Measurements from ENCODE around the gene PTGES2. TPM values are rescaled to one million over a fixed set of nuclear protein-coding genes. Genes with fewer than 3 reads are reported as not detected.
A peak's percentile ranks its signal among the peaks of the same experiment; 100 is the strongest.

PTGES2 gene
- total and polyA plus RNA-seq, 11 donors = 116 to 179 (median 139) TPM

- no peaks in the 10 kb centered on the region for H3K9me3 ChIP-seq
- ATAC-seq (peak in 2 of 4 donors; percentile 6 to 10), DNase-seq (peak in 3 of 5 donors; percentile 27 to 37 (median 27))
- intact Hi-C loops (cut with DNase I) = no loop called here
- no peaks in the 10 kb centered on the region for H3K27me3 ChIP-seq
- no peak for TF ChIP-seq POLR2A (IDR thresholded peaks at IDR 0.05)
- TF ChIP-seq CTCF (IDR thresholded peaks at IDR 0.05) = no peak
- WGBS, 4 donors = 90 to 96% (median 96%) methylated on average over 17 to 23 of the region's 23 CpGs
- no peak overlapping the region for H3K4me3 ChIP-seq
- H3K27ac ChIP-seq = no peak overlapping the region
- peaks cover 0 to 24% (median 6%) of the 10 kb centered on the region in 12 donors for H3K4me1 ChIP-seq
- peaks cover 4 to 78% (median 66%) of the 10 kb centered on the region in 9 donors for H3K36me3 ChIP-seq
Measured at GRCh38 chr9:128106940-128107467, 20.5 kb downstream of the PTGES2 start.

GRCh38 chr9:128106181-128106939 lies 21.2 kb downstream of the PTGES2 start:
- no peaks in the 10 kb centered on the region for H3K27me3 ChIP-seq
- H3K36me3 ChIP-seq = peaks cover 4 to 84% (median 71%) of the 10 kb centered on the region in 9 donors
- no peak for TF ChIP-seq POLR2A (IDR thresholded peaks at IDR 0.05)
- H3K4me1 ChIP-seq = peaks cover 0 to 31% (median 13%) of the 10 kb centered on the region in 12 donors
- no peak overlapping the region for H3K4me3 ChIP-seq
- no peaks in the 10 kb centered on the region for H3K9me3 ChIP-seq
- no peak overlapping the region for H3K27ac ChIP-seq
- 92 to 94% (median 94%) methylated on average over 10 to 23 of the region's 23 CpGs for WGBS, 4 donors
- DNase-seq (peak in 4 of 5 donors; percentile 7 to 61 (median 21)), ATAC-seq (no peak)
- intact Hi-C loops (cut with DNase I) = no loop called here

GRCh38 chr9:128105538-128106175 lies 21.9 kb downstream of the PTGES2 start:
- H3K27ac ChIP-seq = no peak overlapping the region
- no peaks in the 10 kb centered on the region for H3K9me3 ChIP-seq
- ATAC-seq = no peak
- no peak for TF ChIP-seq CTCF (IDR thresholded peaks at IDR 0.05)
- no peak for TF ChIP-seq POLR2A (IDR thresholded peaks at IDR 0.05)
- no peak overlapping the region for H3K4me3 ChIP-seq
- DNase-seq = peak in 2 of 5 donors; percentile 8 to 44
- H3K4me1 ChIP-seq = peaks cover 2 to 38% (median 20%) of the 10 kb centered on the region in 12 donors
- intact Hi-C loops (cut with DNase I) = no loop called here
- no peaks in the 10 kb centered on the region for H3K27me3 ChIP-seq
- H3K36me3 ChIP-seq = peaks cover 4 to 91% (median 73%) of the 10 kb centered on the region in 9 donors
- WGBS, 4 donors = 88 to 91% (median 91%) methylated on average over 10 to 21 of the region's 21 CpGs

GRCh38 chr9:128104171-128104618 lies 23.3 kb downstream of the PTGES2 start:
- no peak overlapping the region for H3K4me3 ChIP-seq
- H3K36me3 ChIP-seq = peaks cover 4 to 87% (median 73%) of the 10 kb centered on the region in 9 donors
- ATAC-seq (no peak), DNase-seq (peak in 4 of 5 donors; percentile 8 to 22 (median 16))
- TF ChIP-seq CTCF (IDR thresholded peaks at IDR 0.05) (no peak), POLR2A (IDR thresholded peaks at IDR 0.05) (no peak)
- intact Hi-C loops (cut with DNase I) = no loop called here
- H3K27ac ChIP-seq = no peak overlapping the region
- no peaks in the 10 kb centered on the region for H3K27me3 ChIP-seq
- peaks cover 7 to 48% (median 34%) of the 10 kb centered on the region in 12 donors for H3K4me1 ChIP-seq
- WGBS, 4 donors = 72 to 80% (median 76%) methylated on average over 6 of the region's 6 CpGs
- H3K9me3 ChIP-seq = no peaks in the 10 kb centered on the region
